RCC 7860 (cell line): ENCODE data around the gene ZFHX2.

Experiments used
- DNase-seq: peaks from one replicate; pipeline ENCODE4 v3.0.0-alpha.2; 2015; ENCODE audit warnings: low spot score
- FAIRE-seq: peaks from 2 replicates; lab custom pipeline; 2012; peaks lifted over from hg19 to GRCh38; lab: Jason Lieb, UNC

Gene ZFHX2

DNA sequence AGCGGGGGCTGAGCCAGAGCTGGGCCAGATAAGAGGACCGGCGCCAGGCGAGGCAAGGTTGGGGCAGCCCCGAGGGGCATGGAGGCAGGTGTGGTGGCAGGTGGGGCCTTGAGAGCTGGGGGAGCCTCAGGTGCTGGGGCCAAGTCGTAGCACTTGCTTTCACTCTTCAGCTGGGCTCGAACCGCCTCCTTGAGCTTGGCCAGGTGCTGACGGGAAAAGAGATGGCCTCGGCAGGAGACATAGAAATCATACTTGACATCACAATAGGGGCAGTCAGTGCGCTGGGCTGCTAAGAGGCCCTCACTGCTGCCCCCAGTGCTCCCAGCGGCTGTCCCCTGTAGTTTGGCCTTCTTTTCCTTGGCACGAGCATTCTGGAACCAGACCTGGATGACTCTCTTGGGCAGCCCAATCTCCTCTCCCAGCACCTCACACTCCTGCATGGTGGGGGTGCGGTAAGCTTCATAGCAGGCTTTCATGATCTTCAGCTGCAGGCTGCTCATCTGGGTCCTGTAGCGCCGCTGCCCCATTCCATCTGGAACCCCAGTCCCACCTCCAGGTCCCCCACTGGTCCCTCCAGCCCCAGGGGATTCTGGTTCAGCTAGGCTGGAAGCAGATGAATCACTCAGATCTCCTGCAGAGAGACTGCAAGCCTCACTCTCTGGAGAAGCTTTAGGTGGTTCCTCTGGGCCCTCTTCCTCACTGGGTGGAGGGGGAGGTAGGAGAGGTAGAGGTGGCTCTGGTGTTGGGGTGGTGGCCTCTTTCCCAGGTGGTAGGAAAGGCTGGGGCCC is 28.1 kb downstream of the ZFHX2 start:
- no peak for FAIRE-seq
- DNase-seq: no peak

DNA sequence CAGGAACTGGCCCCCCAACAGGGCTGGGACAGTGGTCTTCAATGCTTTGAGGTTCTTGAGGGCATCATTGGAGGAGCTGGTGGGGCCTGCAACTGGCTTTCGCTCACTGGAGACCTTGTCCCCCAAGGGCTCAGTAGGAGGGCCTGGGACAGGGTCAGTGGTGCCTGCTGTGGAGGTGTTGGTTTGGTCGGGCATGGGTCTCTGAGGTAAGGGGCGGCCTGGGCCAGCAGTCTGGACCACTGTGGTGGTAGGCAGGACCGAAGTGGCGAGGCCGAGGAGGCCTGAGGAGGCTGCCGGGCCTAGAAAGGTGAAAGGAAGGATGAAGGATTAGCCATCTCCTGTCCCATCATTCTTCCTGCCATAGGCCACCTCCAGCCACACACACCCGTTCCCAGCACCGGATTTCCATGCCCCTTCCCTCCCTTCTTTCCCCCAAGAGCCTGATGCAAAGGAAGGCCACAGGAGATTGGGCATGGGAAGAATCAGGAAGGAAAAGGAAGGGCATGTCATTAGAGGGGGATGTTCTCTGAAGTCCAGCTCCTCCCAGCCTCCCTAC is 28.8 kb downstream of the ZFHX2 start:
- no peak for FAIRE-seq

DNA sequence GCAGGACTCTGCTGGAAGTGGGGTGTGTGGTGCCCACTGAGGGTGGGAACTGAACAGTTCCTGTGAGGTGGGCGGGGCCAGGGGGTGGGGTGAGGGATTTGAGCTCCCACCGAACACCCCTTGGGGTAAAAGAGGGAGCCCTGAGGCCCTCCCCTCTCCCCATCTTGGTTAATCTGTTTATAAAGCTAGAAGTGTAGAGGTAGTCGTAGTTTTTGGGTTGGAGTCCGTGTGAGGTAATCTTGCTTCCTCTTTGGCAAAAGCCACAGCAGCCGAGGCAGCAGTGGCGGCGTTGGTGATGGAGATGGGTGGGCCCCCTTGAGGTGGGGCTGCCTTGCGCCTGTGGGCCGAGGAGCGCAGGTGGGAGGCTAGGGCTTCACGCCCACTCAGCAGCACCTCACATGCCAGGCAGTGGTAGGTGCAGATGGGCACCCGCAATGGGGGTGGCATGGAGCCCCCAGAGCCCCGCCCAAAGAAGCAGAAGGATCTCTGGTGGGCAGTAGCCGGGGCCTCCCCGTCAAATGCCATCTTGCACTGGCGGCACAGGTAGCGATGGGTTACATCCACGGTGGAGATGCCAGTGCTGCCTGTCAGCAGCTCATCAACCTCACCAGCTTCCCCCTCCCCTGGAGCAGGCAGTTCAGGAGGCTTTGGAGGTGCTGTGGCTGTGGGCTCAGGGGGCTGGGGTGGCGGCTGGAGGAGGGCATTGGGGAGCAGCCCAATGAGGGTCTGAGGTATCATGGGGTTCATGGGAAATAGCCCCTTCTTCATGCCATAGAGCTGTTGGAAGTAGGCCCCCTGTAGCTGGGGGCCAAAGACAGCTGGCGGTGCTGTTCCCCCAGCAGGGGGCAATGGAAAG is 29.6 kb downstream of the ZFHX2 start:
- FAIRE-seq (no peak), DNase-seq (no peak)

More for the DNA sequence above, 28.8 kb downstream of the ZFHX2 start:
- no peak for DNase-seq

GRCh38 chr14:23520899-23521533 is 30.5 kb downstream of the ZFHX2 start:
- FAIRE-seq: no peak
- DNase-seq: no peak

DNA sequence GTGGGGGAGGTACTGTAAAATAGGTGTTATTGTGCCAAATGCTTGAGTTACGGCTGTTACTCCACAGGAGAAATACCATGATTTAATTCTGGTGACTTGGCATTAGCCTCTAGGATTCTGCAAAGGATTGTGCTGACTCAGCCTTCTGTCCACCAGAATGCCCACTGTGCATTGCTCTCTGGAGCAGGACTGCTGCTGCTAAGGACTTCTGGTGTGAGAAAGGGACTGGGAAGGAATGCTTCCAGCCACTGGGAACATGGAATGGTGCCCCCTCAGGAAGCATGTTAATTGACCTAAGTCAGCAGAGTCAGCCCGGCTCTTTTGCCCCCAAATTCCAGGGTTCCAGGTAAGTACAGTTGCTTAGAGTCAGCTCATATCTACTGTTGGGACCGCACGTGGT is 32.9 kb downstream of the ZFHX2 start:
- no peak for FAIRE-seq
- DNase-seq: no peak

GRCh38 chr14:23517650-23518326 is 33.8 kb downstream of the ZFHX2 start:
- no peak for FAIRE-seq

GRCh38 chr14:23514644-23514957 is 37.0 kb downstream of the ZFHX2 start:
- no peak for DNase-seq
- FAIRE-seq: no peak

More at GRCh38 chr14:23517650-23518326, 33.8 kb downstream of the ZFHX2 start:
- DNase-seq: no peak

- no peak for FAIRE-seq
Measured at GRCh38 chr14:23513818-23514643, 37.5 kb downstream of the ZFHX2 start.

GRCh38 chr14:23513005-23513817 is 38.4 kb downstream of the ZFHX2 start:
- no peak for DNase-seq
- no peak for FAIRE-seq

More at GRCh38 chr14:23513818-23514643, 37.5 kb downstream of the ZFHX2 start:
- DNase-seq: no peak

DNA sequence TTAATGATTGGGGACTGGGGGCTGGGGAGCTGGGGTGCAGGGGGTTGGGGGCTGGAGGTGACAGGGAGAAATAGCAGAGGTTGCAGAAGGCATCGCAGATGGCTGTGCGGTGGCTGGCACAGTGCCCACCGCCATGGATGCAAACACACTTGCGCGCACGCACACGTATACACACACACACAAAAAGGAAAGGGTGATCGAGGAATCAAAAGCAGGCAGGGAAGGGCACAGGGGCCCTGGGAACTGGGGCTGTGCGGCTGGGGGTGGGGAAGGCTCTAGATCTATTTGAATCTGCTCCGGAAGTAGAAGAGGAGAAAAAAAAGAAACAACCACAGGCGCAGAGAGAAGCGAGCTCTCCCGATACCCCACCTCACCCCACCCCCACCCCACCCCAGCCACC is 39.4 kb downstream of the ZFHX2 start:
- FAIRE-seq: no peak
- DNase-seq: no peak

DNA sequence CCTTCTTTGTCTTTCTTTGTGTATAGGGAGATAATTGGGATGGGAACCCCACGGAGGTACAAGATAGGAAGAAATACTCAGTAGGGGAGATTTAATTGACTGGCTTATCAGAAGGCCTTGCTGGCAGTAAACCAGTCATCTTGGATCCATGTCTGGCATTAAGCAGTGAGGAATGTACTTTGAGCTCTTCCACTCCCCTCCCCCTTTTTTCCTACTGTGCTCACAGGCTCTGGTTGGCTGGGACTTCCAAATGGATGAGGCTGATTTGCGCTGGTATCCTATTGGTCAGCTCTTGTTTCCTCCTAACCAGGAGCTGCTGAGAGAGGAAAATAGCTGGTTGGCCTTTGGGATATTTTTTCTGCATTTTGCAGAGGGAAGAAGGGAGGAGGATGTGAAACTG is 57.3 kb downstream of the ZFHX2 start:
- DNase-seq (no peak), FAIRE-seq (no peak)

DNA sequence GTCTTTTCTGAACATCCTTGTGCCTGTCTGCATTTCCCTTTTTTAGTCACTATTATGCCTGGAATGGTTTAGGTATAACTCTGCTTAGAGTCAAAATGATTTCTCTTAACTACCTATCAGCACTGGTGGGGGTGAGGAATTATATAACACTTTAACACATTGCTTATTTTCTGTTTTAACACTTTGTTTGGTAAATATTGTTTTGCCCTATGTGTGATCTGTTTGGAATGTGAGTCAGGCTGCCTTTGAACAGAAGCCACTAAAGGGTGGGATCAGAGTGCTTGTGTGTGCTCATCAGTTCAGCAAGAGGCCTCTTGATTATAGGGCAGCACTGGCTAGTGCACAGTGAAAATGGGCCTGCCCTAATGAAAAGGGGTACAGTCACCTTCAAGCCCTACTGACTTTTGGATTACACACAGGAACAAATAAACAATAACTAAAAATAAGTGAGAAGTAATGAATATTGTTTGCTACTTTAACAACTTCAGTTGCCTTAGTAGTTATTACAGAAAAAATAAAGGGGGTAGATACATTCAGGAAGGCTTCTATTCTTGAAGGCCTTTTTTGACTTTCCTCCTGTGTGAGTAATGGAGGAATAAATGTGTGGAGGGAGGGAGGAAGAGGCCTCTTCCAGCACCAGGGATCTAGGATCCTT is 58.8 kb downstream of the ZFHX2 start:
- FAIRE-seq (no peak), DNase-seq (no peak)

GRCh38 chr14:23487216-23487615 is 64.3 kb downstream of the ZFHX2 start:
- no peak for FAIRE-seq
- DNase-seq: no peak

DNA sequence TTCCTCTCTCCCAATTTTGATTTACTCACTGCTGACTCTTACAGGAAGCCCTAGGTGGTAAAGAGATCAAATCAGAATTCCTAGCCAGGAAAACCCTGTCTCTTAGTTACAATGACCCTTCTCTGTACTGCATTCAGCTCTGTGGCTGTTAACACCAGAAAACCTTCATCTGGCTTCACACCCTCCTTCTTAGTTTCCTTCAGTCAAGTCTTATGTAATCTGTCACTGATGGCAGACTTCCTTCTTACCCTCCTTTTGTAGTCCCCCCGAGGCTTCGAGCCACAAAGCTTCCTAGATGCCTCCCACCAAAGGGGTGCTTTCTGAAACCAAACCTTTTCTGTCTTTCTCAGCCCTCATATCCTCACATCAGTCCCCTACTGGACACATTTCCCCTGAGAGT is 65.5 kb downstream of the ZFHX2 start:
- DNase-seq (no peak), FAIRE-seq (no peak)

DNA sequence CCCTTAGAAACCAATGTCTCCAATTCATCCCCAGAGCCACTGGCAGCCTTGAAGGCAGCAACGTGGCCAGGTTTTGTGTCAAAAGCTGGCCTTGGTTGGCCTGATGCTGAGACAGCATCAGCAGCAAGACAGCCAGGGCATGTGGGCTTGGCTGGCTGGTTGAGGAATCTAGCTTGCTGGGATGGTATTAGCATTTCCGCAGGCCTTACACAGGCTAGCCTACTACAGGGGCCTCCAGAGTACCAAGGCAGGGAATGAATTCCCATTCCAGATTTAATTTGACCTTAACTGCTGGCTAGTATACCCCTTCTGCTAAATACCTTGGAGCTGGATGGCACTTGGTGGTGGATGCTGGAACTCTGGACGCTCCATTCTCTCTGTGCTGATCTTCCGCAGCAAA is 66.2 kb downstream of the ZFHX2 start:
- DNase-seq: no peak
- no peak for FAIRE-seq

GRCh38 chr14:23483236-23483854 is 68.2 kb downstream of the ZFHX2 start:
- DNase-seq (no peak), FAIRE-seq (no peak)

DNA sequence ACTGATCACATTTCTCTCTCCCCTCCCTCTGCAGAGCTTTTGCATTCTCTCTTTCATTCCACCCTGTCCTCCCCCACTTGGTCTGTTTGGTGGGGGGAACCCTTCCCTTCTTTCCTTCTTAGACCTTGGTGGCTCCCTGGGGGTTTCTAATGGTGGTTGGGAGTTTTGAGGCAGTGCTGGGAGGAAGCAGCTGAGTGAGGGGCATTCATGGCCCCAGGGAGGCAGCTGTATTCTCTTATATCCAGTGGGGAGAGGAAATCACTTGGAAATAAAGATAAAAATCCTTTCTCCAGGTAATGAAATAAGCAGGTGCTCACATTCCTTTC is 68.8 kb downstream of the ZFHX2 start:
- FAIRE-seq: no peak
- no peak for DNase-seq
